HCT116 (cell line): ENCODE measurements around the gene STAC. TPM values are rescaled to one million over a fixed set of nuclear protein-coding genes. Genes with fewer than 3 reads are reported as not detected.

ENCODE experiments used
- ATAC-seq: fragments of 200-7000 bp; cut with Tn5 transposase; 2 replicates; pipeline ENCODE4 v1.9.1; 2020; ENCODE audit warnings: mild to moderate bottlenecking, moderate library complexity
- BruUV-seq: library from RNA; stranded (reverse); fragments of 400-500 nt; replicated peaks from 2 replicates; lab custom pipeline; 2021; lab: Mats Ljungman, UMichigan
- CTCF ChIA-PET: fragments of 300-600 bp; sonication (Branson Sonifier 250); formaldehyde crosslinking; loops from one replicate; lab custom pipeline; 2021; ENCODE audit warnings: antibody characterized with exemption; lab: Charles Lee
- POLR2A ChIA-PET: fragments of 300-600, 350-600 bp; sonication (Branson Sonifier 250); formaldehyde crosslinking; loops from one replicate; lab custom pipeline; 2021; ENCODE audit warnings: antibody characterized with exemption; lab: Charles Lee
- RAD21 ChIA-PET, 2 experiments: fragments of 300-600 bp; sonication (Branson Sonifier 250); formaldehyde crosslinking; loops; one replicate each; lab custom pipeline; 2023; ENCODE audit warnings: low total read pairs in 2 of 2; ENCODE audit not compliant: uncharacterized antibody in 2 of 2, unreplicated experiment in 2 of 2, low non-redundant PET in 1 of 2; lab: Charles Lee
- DNase-seq: peaks from one replicate; pipeline ENCODE4 v3.0.0-alpha.2; 2010; ENCODE audit warnings: low read depth, low spot score
- H2AFZ ChIP-seq: fragments of 200-600 bp; shearing (Covaris generic), sonication (generic); 2 replicates; pipeline ENCODE4 v1.6.1; 2017; ENCODE audit warnings: low read depth, mixed run types, mixed read lengths, antibody characterized with exemption, low read length; ENCODE audit not compliant: poor library complexity, severe bottlenecking
- H3K27ac ChIP-seq: 2 replicates; pipeline ENCODE4 v1.5.1; 2012; ENCODE audit warnings: low read depth, low read length
- H3K27me3 ChIP-seq: fragments of 200-600 bp; sonication (generic); 2 replicates; pipeline ENCODE4 v1.6.1; 2016; ENCODE audit warnings: mixed run types, low read length, mixed read lengths; ENCODE audit not compliant: insufficient read depth
- H3K36me3 ChIP-seq, 2 experiments: fragments of 200-500 bp in 1 of 2; fragments of 200-600 bp in 1 of 2; sonication (Bioruptor generic) in 1 of 2; sonication (generic) in 1 of 2; 2 replicates each; pipeline versions ENCODE4 v1.5.1 to v1.6.1; 2014 to 2016; ENCODE audit warnings: low read length in 2 of 2, inconsistent platforms in 1 of 2, mixed read lengths in 1 of 2, mixed run types in 1 of 2; ENCODE audit not compliant: insufficient read depth in 2 of 2, control insufficient read depth in 1 of 2
- H3K4me1 ChIP-seq, 2 experiments: fragments of 200-600 bp in 1 of 2; sonication (generic) in 1 of 2; 2 replicates each; pipeline versions ENCODE4 v1.5.1 to v1.6.1; 2012 to 2017; ENCODE audit warnings: low read length in 2 of 2, inconsistent platforms in 1 of 2, mild to moderate bottlenecking in 1 of 2, mixed read lengths in 1 of 2, mixed run types in 1 of 2, moderate library complexity in 1 of 2; ENCODE audit not compliant: insufficient read depth in 2 of 2, control insufficient read depth in 1 of 2
- H3K4me2 ChIP-seq: fragments of 200-600 bp; sonication (generic); 2 replicates; pipeline ENCODE4 v1.6.1; 2017; ENCODE audit warnings: mixed run types, low read length, mixed read lengths
- H3K4me3 ChIP-seq, 2 experiments: fragments of 200-600 bp in 1 of 2; sonication (generic) in 1 of 2; replicated peaks in 1 of 2; 2 replicates each; pipeline ENCODE4 v1.5.1; 2011 to 2016; ENCODE audit warnings: low read length in 2 of 2, control low read depth in 1 of 2, low read depth in 1 of 2, mild to moderate bottlenecking in 1 of 2, mixed read lengths in 1 of 2, mixed run types in 1 of 2
- H3K79me2 ChIP-seq: fragments of 200-600 bp; sonication (generic); 2 replicates; pipeline ENCODE4 v1.6.1; 2017; ENCODE audit warnings: mild to moderate bottlenecking, mixed run types, low read length, moderate library complexity, mixed read lengths; ENCODE audit not compliant: insufficient read depth
- H3K9ac ChIP-seq: fragments of 200-600 bp; sonication (generic); 2 replicates; pipeline ENCODE4 v1.6.1; 2016; ENCODE audit warnings: low read length, mixed read lengths
- H3K9me2 ChIP-seq: fragments of 200-600 bp; sonication (generic), shearing (Covaris generic); 2 replicates; pipeline ENCODE4 v1.6.1; 2017; ENCODE audit warnings: mixed run types, mild to moderate bottlenecking, moderate library complexity; ENCODE audit not compliant: insufficient read depth
- H3K9me3 ChIP-seq, 2 experiments: fragments of 200-500 bp in 1 of 2; fragments of 200-600 bp in 1 of 2; sonication (Bioruptor generic) in 1 of 2; sonication (generic) in 1 of 2; 2 replicates each; pipeline ENCODE4 v1.6.1; 2014 to 2017; ENCODE audit warnings: low read length in 2 of 2, mixed read lengths in 2 of 2, inconsistent platforms in 1 of 2, low read depth in 1 of 2, mild to moderate bottlenecking in 1 of 2, mixed run types in 1 of 2, moderate library complexity in 1 of 2; ENCODE audit not compliant: control insufficient read depth in 1 of 2, insufficient read depth in 1 of 2
- H4K20me1 ChIP-seq: fragments of 200-600 bp; sonication (generic), shearing (Covaris generic); 2 replicates; pipeline ENCODE4 v1.6.1; 2017; ENCODE audit warnings: mixed run types, mild to moderate bottlenecking, moderate library complexity; ENCODE audit not compliant: insufficient read depth
- CBX3 ChIP-seq: IDR thresholded peaks from 2 replicates; pipeline ENCODE4 v1.6.1; 2012; ENCODE audit warnings: low read depth
- CTCF ChIP-seq, 3 experiments: fragments of 200-600 bp in 1 of 3; sonication (generic) in 1 of 3; IDR thresholded peaks in 2 of 3; conservative IDR thresholded peaks in 1 of 3; 2 replicates each; pipeline ENCODE4 v1.5.1; 2012 to 2017; ENCODE audit warnings: low read depth in 2 of 3, low read length in 2 of 3, antibody characterized with exemption in 1 of 3, borderline replicate concordance in 1 of 3, control low read depth in 1 of 3, mild to moderate bottlenecking in 1 of 3, mixed read lengths in 1 of 3, mixed run types in 1 of 3, moderate library complexity in 1 of 3; ENCODE audit not compliant: insufficient read depth in 1 of 3
- FOSL1 ChIP-seq: IDR thresholded peaks from 2 replicates; pipeline ENCODE4 v1.6.1; 2012; ENCODE audit warnings: low read depth
- MAX ChIP-seq: IDR thresholded peaks from 2 replicates; pipeline ENCODE4 v1.6.1; 2012
- REST ChIP-seq: IDR thresholded peaks from 2 replicates; pipeline ENCODE4 v1.6.1; 2012; ENCODE audit warnings: low read depth
- SP1 ChIP-seq: IDR thresholded peaks from 2 replicates; pipeline ENCODE4 v1.6.1; 2012; ENCODE audit warnings: low read depth
- TCF7L2 ChIP-seq: IDR thresholded peaks from 2 replicates; pipeline ENCODE4 v1.7.0; 2011; ENCODE audit warnings: borderline replicate concordance, inconsistent platforms; ENCODE audit not compliant: insufficient read depth, insufficient read length; ENCODE audit errors: extremely low read depth
- YY1 ChIP-seq: IDR thresholded peaks from 2 replicates; pipeline ENCODE4 v1.6.1; 2011; ENCODE audit warnings: low read length, low read depth, moderate library complexity, mild to moderate bottlenecking; ENCODE audit not compliant: insufficient replicate concordance; ENCODE audit errors: extremely low read depth
- ZFX ChIP-seq: fragments of 450-650 bp; IDR thresholded peaks from 2 replicates; pipeline ENCODE4 v1.6.1; 2017
- ZNF274 ChIP-seq: fragments of 200-500 bp; sonication (Bioruptor generic); IDR thresholded peaks from 2 replicates; pipeline ENCODE4 v1.6.1; 2014; ENCODE audit warnings: mild to moderate bottlenecking, low read depth, low read length, inconsistent platforms
- intact Hi-C: fragments of 100-400 bp; cut with micrococcal nuclease; formaldehyde crosslinking; loops from 2 replicates; pipeline ENCODE4 v1.10.0; 2022
- total RNA-seq: library from RNA; stranded (reverse); gene quantifications from one replicate; pipeline ENCODE4 v1.2.1, GENCODE V29; 2021; ENCODE audit not compliant: unreplicated experiment

Gene STAC
- total RNA-seq, 1 experiment from 2014 or later: not detected

- Histone ChIP-seq H3K9me3 (no peaks in the 10 kb centered on the region), H3K4me2 (no peak overlapping the region), H3K27me3 (no peaks in the 10 kb centered on the region; the same call in 1 of the 2 replicates), H3K36me3 (no peaks in the 10 kb centered on the region), H4K20me1 (no peaks in the 10 kb centered on the region), H3K9ac (no peak overlapping the region), H3K4me1 (peaks cover 0 to 4% of the 10 kb centered on the region in 2 experiments; a peak in 1 of 4 replicates), H3K9me2 (no peaks in the 10 kb centered on the region), H3K4me3 (no peak overlapping the region), H2AFZ (no peak overlapping the region), H3K27ac (no peak overlapping the region), H3K79me2 (no peaks in the 10 kb centered on the region)
- ChIA-PET CTCF (no interaction called here), RAD21 (no interaction called here), POLR2A (no interaction called here)
- no TSS peak for BruUV-seq
- intact Hi-C loops: no loop called here
- TF ChIP-seq TCF7L2: no peak
- no peak for TF ChIP-seq FOSL1
- TF ChIP-seq YY1: no peak
- TF ChIP-seq MAX: no peak
- TF ChIP-seq ZFX: no peak
- no peak for TF ChIP-seq REST
- TF ChIP-seq SP1: no peak
- TF ChIP-seq CBX3: no peak
- no peak for TF ChIP-seq CTCF (IDR thresholded peaks at IDR 0.05 in 2 of 3, conservative IDR thresholded peaks at IDR 0.05 in 1 of 3; ENCODE audit: borderline replicate concordance in 1 of 3, insufficient read depth in 1 of 3, low read depth in 2 of 3, low read length in 2 of 3)
- no peak for TF ChIP-seq ZNF274
- TF ChIP-seq, all 23 proteins: peak for 0
- DNase-seq: no peak
- no peak for ATAC-seq
Observed at GRCh38 chr3:36521007-36521379, 140.7 kb downstream of the STAC start.
